Heart left ventricle (tissue), 13 donors: Measurements from ENCODE around the gene TARDBP.

Experiments
- CTCF ChIP-seq, 12 donors: fragments of 200-600 bp; sonication (generic) in 4 of 12; IDR thresholded peaks; one replicate each; pipeline versions ENCODE4 v1.5.0 to v1.8.0; 2018 to 2022; ENCODE audit warnings: antibody characterized with exemption in 12 of 12, mild to moderate bottlenecking in 5 of 12
- POLR2A ChIP-seq, 2 donors: fragments of 450-650 bp; IDR thresholded peaks; one replicate each; pipeline ENCODE4 v1.6.1; 2017; ENCODE audit warnings: antibody characterized with exemption in 2 of 2, mild to moderate bottlenecking in 2 of 2, moderate library complexity in 2 of 2
- donor health status: ischemic (EF 13 %, LVEDD 7.1; RV severe dilation, severe dysfunction).
- donor health status: DM: no; HTN: yes; CAD: no.
- donor health status: DM: no; HTN: no; CAD: no.
- donor health status: ischemic (EF 25% LVEDD 6.9; RV normal size, moderate dysfunction).
- donor health status: ischemic (EF 25% LVEDD 5.7; RV mildly dilated, moderate dysfunction).
- donor health status: ischemic (EF 35%, LVEDD 5.7; RV mildly dilated, moderate dysfunction).
- donor health status: nonischemic (EF 11% LVEDD 7.7; RV severe dilation, severe dysfunction).
- donor health status: DM: yes; HTN: yes; CAD: no.
- donor health status: PGD.
- donor health status: ischemic (EF 29% LVEDD 5.4; RV normal size, mild dysfunction).
- donor health status: nonischemic (EF 23%, LVEDD 6.1; RV moderate dilation, normal function).

DNA sequence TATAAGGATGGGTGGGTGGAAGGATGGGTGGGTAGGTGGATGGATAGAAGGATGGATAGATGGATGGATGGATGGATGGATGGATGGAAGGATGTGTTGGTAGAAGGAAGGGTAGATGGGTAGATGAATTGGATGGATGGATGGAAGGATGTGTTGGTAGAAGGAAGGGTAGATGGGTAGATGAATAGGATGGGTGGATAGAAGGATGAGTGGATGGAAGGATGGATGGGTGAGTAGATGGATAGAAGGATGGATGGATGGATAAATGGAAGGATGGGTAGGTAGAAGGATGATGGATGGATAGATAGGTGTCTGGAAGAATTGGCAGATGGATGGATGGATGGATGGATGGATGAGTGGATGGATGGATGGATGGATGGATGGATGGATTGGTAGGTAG is 28.6 kb downstream of the TARDBP start:
- no peak for TF ChIP-seq CTCF (IDR thresholded peaks at IDR 0.05)
- TF ChIP-seq POLR2A (IDR thresholded peaks at IDR 0.05) = no peak
